Posterior vena cava (tissue), 2 donors: ENCODE measurements around the gene KIR2DL4. TPM values are rescaled to one million over a fixed set of nuclear protein-coding genes. Genes with fewer than 3 reads are reported as not detected.
"Not testable (repeated sequence)": the region's sequence is repeated elsewhere in the genome, so short reads cannot be mapped to it uniquely, and the experiment has no call there.

Source experiments
- DNase-seq: peaks from one replicate; pipeline ENCODE4 v3.0.0-alpha.2; 2020; ENCODE audit warnings: low spot score
- intact Hi-C, 2 donors: fragments of 100-400 bp; cut with DNase I; formaldehyde crosslinking; loops; one replicate each; pipeline versions ENCODE4 v1.14.1 to v1.14.2; 2022 to 2023
- total RNA-seq, 2 donors: library from RNA; stranded (reverse); fragmentation: NEBNext Ultra II Directional; extraction: Animal tissue kit (Norgen Biotek cat#: 25700); gene quantifications; one replicate each; pipeline ENCODE4 v1.2.1, GENCODE V29; 2021
- donor health status: DM: yes; HTN: yes; CAD: no.
- donor health status: DM: yes; HTN: yes; CAD: no.

KIR2DL4 gene
- total RNA-seq, 2 donors from 2014 or later = 0.37 TPM; not detected in 1

GRCh38 chr19:54855241-54855640, 51.8 kb downstream of the KIR2DL4 start:
- intact Hi-C loops, DNase-seq: not testable (repeated sequence)

GRCh38 chr19:54858476-54858875, 55.1 kb downstream of the KIR2DL4 start:
- intact Hi-C loops, DNase-seq: not testable (repeated sequence)

- intact Hi-C loops = not testable (repeated sequence)
Observed at GRCh38 chr19:54859421-54859820, 56.0 kb downstream of the KIR2DL4 start.

GRCh38 chr19:54863459-54863858, 60.0 kb downstream of the KIR2DL4 start:
- DNase-seq, intact Hi-C loops: not testable (repeated sequence)

More at GRCh38 chr19:54859421-54859820, 56.0 kb downstream of the KIR2DL4 start:
- DNase-seq = not testable (repeated sequence)

Other genes with a start within 250 kb of the KIR2DL4 start
- 1 to 10 TPM; 2.8 to 6.6 TPM for gene LILRA2, start 229.8 kb upstream of the KIR2DL4 start, total RNA-seq
- gene LILRA1, start 210.0 kb upstream of the KIR2DL4 start, total RNA-seq = 1 to 10 TPM; 1.7 to 1.8 TPM
- gene LILRB1, start 173.1 kb upstream of the KIR2DL4 start, total RNA-seq = 1 to 10 TPM; 4.7 to 8.2 TPM
- 1 to 10 TPM; 2.7 to 8.7 TPM for gene LILRB4, start 140.6 kb upstream of the KIR2DL4 start, total RNA-seq
- gene KIR3DL3, start 79.2 kb upstream of the KIR2DL4 start, total RNA-seq = not detected
- not detected for gene KIR2DL3, start 65.1 kb upstream of the KIR2DL4 start, total RNA-seq
- under 1 TPM in 1 of 2 donors, not detected in 1; 0.23 TPM for gene KIR2DL1, start 33.8 kb upstream of the KIR2DL4 start, total RNA-seq
- gene KIR3DL1, start 12.9 kb downstream of the KIR2DL4 start, total RNA-seq = not detected
- gene KIR2DS4, start 29.1 kb downstream of the KIR2DL4 start, total RNA-seq = not detected
- not detected for gene KIR3DL2, start 46.8 kb downstream of the KIR2DL4 start, total RNA-seq
- gene FCAR, start 70.6 kb downstream of the KIR2DL4 start, total RNA-seq = 1 to 10 TPM; 2.0 to 5.8 TPM
- gene NCR1, start 102.5 kb downstream of the KIR2DL4 start, total RNA-seq = under 1 TPM in 1 of 2 donors, not detected in 1; 0.29 TPM
- gene NLRP7, start 143.9 kb downstream of the KIR2DL4 start, total RNA-seq = not detected
- 1 to 10 TPM in 1 of 2 donors, under 1 TPM in 1; 0.29 to 3.0 TPM for gene NLRP2, start 162.8 kb downstream of the KIR2DL4 start, total RNA-seq
- gene GP6, start 234.7 kb downstream of the KIR2DL4 start, total RNA-seq = under 1 TPM in 1 of 2 donors, not detected in 1; 0.19 TPM